Activated T-cell treated with anti-CD3 and anti-CD28 coated beads for 48 hours (primary cell): ENCODE data around the gene B3GNT9.
"Not testable (repeated sequence)": the region's sequence is repeated elsewhere in the genome, so short reads cannot be mapped to it uniquely, and the experiment has no call there.

Experiments
- DNase-seq: peaks from one replicate; pipeline ENCODE4 v3.0.0-alpha.2; 2020; ENCODE audit warnings: low read depth

Gene B3GNT9

DNA sequence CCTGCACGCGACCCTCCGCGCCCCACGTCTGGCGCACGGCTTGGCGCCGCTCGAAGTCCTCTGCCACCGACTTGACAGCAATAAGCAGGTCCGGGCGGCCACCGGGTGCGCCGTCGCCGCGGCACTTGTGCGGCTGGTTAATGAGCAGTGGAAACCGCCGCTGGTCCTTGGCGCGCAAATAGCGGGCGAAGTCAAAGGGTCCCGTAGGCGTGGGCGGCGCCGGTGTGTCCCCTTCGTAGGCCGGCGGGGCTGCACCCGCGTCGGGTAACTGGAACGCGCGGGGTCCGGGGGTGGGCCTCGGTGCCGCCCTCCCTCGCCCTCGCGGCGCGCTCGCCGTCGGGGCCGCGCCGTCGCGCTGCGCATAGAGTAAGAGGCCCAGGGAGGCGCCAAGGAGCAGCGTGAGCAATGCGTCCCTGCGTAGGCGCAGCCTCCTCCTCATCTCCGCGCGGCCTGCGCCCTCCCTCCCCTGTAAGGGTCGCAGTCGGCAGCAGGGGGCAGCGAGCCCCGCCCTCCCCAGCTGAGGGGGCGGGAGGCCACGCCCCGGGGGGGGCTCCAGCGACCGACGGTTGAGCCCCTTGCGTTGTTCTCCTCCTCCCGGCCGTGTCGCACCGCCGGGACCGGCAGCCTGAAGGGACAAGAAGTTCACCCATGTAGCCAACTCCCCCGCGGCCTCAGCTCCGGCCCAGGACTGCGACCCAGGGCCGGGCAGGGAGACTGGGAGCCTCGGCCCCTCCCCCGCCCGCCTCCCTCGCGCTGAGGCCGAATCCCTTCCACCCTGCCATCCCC lies 558 bp downstream of the B3GNT9 start:
- DNase-seq: no peak

DNA sequence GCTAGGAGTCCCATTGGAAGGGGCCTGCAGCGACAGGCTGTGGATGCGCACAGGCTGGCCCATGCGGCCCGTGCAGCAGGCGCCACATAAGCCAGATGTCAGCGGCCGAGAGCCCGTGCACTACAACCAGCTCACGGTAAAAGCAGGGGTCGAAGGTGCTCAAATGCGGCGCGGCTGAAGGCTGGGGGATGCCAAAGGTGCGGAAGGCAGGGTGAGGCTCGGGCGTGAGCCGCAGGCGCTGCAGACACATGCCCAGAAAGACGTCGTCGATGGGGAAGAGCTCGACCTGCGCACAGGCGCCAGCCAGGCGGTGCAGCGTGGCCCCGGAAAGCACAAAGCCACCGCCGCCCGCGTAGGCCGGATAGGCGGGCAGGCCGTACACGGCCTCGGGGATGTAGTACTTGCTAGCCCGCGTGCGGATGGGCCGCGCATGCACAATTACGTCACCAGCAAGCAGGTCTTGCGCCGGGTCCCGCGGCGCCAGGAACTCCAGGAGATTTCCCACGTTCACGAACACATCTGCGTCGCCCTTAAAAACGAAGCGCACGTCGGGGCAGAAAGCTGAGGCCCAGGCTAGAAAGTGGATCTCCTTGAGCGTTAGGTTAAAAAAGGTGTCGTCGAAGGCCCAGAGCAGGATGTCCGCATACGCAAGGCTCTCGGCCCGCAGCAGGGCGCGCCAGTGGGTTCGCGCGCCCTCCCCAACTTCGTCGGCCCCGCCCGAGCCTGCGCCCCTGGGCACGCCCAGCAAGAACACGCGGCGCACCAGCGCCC lies 1.3 kb downstream of the B3GNT9 start:
- no peak for DNase-seq

DNA sequence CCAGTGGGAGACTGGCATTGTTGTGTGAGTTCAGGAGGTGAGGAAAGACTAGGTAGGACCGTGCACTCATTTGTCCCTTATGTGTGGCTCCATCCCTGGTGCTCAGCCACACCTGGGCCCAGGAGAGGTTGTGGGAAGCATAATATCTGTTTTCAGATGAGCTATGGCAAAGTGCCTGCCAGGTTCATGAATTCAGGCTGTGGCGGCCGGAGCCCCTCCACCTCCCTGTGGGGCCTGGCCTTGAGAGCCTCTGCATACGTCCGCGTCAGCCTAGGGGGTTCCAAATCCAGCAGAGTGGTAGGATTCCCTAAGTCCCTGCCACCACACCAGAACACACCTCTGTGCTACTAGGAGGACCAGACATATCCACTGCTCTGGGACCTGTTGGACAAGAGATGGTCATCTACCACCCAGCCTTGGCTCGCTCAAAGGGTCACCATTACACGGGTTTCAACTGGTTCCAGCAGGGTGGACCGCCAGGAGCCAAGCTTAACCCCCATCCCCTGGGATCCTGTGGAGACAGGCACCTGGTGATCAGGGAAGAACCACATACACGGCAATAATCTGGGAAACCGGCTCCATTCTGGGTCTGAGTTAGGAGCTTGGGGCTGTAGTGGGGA lies 2.0 kb downstream of the B3GNT9 start:
- no peak for DNase-seq

- DNase-seq: no peak
Measured at GRCh38 chr16:67148221-67148620, 2.6 kb downstream of the B3GNT9 start.

DNA sequence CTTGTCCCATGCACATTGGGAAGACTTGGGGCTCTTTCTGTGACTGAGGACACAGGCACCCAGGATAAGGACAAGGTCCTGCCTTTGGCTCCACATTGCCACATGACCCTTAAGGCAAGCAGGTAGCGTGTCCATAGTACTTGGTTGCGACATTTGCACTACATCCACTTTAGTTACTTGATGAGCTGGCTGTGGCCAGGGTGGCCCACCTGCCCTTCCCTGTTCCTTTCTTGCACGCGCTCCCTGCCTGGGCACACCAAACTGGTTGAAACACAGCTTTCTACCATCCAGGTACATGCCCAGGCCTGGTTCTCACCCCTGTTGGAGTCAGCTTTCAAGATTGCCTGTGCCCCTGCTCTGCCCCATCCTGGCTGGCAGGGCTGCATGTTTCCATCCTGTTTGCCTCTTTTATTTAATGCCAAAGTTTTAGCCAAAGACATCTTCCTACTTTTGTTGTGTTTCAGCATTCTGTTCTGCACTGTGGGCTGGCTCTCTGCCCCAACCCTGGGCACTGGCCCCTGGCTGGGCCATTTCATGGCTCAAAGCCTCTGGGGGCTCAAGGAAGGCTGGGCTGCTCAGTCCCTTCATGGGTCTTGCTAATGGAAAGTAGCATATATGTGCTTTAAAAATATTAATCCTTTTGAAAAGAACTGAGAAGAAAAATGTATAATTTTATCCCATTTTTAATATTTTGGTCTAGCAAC lies 3.2 kb downstream of the B3GNT9 start:
- DNase-seq: no peak

GRCh38 chr16:67146523-67147357 lies 4.1 kb downstream of the B3GNT9 start:
- DNase-seq: no peak

GRCh38 chr16:67145746-67146145 lies 5.1 kb downstream of the B3GNT9 start:
- no peak for DNase-seq

DNA sequence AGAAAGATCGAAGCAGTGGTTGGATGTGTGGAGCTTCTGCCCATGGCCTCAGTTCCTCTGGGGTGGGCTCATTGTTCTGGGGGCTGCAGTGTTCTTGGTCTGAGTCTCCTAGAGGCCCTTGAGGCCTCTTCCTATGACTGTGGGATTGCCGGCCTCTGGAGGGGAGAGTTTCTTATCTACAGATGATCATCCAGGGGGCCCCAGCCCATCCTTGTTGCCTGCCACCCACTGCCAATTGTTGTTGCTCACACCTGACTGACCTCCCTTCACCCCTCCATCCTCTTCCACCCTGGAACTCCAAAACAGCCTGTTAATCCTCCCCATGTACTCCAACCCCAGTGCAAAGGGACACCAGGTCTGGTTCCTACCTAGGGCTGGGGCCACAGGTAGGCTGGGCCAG lies 5.9 kb downstream of the B3GNT9 start:
- DNase-seq: no peak

DNA sequence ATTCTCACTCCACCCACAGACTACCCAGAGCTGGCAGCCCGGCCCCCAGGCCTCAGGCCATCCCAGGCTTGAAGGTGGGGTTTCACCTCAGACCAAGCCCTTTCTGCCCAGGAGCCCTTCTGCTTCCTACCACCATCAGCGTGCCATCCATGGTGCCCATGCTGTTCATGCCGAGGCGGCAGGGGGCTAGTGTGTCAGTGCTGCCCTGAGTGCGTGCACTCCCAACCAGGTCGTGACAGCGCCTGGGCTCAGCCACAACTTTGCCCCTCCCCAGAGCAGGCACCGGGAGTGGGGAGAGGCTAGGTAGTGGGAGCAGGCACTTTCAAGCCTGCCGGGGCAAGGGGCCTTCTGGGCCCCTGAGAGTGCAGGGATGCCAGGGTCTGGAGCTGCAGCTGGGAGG lies 8.5 kb downstream of the B3GNT9 start:
- DNase-seq: no peak

DNA sequence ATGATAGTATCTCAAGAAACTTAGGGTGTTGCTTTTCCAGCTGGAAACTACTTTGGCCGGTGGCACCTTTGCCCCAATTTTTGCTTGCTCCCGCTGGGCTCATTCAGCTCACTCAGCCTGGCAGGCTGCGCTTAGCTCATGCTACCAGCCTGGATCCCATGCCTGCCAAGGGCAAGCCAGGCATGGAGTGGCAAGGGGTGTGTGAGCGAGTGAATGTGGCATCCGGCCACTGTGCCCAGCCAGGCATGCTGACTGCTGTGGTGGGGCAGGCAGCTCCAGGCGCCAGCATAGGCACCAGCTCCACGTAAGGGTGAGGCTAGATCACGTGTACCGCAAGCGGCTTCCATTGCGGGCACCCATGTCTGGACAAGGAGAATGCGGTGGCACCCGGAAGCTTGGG lies 9.4 kb downstream of the B3GNT9 start:
- DNase-seq: no peak

DNA sequence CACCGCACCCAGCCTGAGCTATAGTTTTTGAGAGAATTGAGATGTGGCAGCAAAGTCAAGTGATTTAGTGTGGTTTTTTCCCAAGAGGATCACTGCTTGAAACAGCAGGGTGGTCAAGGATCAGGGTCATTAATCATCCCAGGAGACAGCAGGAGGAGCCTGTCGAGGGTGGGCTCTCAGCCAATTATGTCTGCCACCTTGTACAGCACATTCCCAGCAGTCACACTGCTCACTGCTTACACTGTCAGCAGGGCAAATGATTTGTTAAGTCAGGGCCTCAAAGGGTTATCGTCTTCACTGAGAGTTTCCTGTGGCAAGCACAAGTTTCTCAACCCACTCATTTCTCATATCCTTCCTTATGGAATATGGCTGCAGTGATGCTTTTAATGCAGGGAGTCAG lies 13.2 kb downstream of the B3GNT9 start:
- no peak for DNase-seq

GRCh38 chr16:67129422-67129821 lies 21.4 kb downstream of the B3GNT9 start:
- DNase-seq: no peak

DNA sequence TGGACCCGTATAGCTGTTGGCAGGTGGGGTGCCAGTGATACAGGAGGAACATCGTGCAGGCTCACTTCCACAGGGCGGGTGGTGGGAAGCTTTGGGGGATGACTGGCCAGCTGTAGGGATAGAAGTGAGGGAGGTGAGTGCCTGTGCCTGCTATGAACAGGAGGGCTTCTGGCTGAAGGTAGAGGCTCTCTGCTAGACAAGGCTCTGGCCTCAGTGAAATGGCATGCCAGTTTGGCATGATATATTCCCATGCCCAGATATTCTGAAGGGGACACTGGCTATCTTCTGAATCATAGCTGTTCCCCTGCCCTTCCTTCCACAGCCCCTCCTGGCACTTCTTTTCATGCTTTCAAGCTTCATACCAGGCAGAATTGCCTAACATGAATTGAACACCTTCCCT lies 21.9 kb downstream of the B3GNT9 start:
- no peak for DNase-seq

DNA sequence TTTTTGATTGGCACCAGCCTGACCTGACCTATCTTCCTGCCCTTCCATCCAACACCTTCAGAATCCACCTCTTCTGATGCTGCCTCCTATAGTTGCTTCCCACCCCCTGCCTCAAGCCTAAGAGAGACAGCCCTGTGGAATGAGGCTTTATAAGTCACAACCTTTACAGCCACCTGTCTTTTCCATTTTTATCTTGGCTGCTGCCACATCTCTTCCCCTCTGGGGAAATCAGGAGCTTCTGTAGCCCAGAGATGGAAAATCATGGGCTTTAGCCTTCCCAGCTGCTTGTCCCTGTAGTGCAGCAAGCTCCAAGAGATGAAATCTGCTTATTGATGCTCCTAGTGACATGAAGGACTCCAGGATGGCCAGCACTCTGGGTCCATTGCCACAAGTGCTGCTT lies 22.4 kb downstream of the B3GNT9 start:
- no peak for DNase-seq

GRCh38 chr16:67122799-67123198 lies 28.0 kb downstream of the B3GNT9 start:
- not testable (repeated sequence) for DNase-seq

DNA sequence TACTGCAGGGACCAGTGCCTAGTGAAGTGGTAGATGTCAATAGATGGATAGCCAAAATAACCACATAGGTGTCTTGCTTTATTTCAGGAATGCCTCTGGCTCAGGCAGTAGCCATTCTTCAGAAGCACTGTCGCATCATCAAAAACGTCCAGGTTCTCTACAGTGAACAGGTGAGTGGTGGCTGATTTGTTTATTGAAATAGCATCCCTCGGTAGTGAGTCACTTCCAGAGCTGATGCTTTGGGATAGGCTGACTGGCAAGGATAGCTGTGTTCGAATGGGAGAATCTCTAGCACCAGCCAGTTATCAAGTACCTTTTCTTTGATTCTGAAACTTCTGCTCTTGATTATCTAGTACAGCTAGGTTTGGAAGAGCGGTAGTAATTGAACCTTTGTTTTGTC lies 30.8 kb downstream of the B3GNT9 start:
- DNase-seq: no peak

- no peak for DNase-seq
Measured at GRCh38 chr16:67117716-67118115, 33.1 kb downstream of the B3GNT9 start.

DNA sequence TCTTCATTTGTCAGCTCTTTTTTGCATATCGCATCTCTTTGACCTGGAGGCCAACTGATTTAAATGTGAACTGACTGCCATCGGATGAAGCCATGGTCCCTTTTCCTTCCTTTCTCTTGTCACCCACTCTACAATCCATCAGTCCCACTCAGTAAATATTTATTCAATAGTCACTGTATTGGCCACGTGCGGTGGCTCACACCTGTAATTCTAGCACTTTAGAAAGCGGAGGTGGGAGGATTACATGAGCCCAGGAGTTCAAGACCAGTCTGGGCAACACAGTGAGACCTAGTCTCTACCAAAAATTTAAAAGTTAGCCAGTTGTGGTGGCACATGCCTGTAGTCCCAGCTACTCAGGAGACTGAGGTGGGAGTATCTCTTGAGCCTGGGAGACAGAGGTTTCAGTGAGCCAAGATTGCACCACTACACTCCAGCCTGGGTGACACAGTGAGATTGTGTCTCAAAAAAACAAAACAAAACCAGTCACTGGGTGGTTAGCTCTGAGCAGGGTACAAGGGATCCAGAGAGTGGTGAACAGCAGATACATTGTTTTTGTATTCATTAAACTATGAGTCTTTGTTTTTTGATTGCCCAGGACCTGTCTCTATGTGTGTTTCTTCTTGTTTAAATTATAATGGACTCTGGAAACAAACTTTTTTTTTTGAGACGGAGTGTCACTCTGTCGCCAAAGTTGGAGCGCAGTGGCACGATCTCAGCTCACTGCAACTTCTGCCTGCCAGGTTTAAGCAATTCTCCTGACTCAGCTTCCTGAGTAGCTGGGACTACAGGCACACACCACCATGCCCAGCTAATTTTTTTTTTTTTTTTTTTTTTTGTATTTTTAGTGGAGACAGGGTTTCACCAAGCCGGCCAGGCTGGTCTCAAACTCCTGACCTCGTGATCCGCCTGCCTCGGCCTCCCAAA lies 34.1 kb downstream of the B3GNT9 start:
- no peak for DNase-seq

DNA sequence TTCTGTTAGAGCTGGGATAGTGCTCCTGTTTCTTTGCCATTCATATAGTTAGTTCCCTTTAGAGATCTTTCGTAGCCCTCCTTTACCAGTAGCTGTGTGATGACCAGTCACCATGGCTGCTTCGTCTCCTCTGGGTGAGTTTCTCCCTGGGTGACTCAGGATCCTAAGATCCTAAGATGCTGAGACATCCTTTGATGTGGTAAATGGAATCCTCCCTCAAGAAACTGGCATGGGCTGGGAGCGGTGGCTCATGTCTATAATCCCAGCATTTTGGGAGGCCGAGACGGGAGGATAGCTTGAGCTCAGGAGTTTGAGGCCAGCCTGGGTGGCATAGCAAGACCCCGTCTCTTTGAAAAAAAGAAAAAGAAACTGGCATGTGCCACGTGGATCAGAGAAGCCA lies 35.2 kb downstream of the B3GNT9 start:
- no peak for DNase-seq

DNA sequence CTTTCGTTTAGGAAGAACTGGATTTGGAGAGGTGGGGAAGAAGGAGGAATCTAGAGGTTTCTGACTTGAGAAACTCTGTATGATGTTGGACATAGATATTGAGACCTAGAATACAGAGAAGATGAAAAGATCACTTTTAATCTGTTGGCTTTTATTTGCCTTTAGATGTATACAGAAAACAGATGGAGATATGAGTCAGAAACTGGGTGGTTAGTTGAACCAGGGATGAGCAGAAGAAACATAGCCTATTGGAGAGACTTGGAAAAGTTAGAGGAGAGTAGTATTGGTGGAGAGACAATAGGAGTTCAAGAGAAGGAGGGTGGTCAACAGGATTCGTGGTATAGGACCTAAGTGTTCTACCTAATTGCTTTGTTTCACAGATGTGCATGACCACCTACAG lies 36.0 kb downstream of the B3GNT9 start:
- DNase-seq: no peak
